ENCODE data around the gene NOLC1.

DNA sequence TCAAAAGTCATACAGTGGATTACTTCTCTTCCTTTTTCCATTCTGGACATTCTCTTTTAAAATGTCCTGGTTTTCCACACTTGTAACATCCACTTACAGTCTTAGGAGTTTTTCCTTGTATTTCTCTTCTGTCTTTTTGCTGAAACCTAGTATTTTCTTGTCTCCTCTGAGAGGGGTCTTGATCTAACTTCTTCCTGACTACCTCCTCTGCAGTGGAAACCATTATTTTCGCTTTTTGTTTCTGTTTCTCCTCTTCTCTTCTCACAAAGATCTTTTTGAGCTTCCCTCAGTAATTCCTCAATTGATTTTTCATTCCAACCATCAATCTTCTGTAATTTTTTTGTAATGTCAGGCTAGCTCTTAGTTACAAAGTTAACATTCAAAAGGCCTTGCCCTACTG is 50.2 kb downstream of the NOLC1 start:
- TF ChIP-seq, protein P1, sequence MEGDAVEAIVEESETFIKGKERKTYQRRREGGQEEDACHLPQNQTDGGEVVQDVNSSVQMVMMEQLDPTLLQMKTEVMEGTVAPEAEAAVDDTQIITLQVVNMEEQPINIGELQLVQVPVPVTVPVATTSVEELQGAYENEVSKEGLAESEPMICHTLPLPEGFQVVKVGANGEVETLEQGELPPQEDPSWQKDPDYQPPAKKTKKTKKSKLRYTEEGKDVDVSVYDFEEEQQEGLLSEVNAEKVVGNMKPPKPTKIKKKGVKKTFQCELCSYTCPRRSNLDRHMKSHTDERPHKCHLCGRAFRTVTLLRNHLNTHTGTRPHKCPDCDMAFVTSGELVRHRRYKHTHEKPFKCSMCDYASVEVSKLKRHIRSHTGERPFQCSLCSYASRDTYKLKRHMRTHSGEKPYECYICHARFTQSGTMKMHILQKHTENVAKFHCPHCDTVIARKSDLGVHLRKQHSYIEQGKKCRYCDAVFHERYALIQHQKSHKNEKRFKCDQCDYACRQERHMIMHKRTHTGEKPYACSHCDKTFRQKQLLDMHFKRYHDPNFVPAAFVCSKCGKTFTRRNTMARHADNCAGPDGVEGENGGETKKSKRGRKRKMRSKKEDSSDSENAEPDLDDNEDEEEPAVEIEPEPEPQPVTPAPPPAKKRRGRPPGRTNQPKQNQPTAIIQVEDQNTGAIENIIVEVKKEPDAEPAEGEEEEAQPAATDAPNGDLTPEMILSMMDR (IDR thresholded peaks at IDR 0.05; ENCODE audit: low read depth, low read length, poor library complexity, severe bottlenecking): no peak
- TF ChIP-seq EZH2phosphoT487 (IDR thresholded peaks at IDR 0.05; ENCODE audit: borderline replicate concordance, low read length): no peak

Data from DOHH2 (cell line).